HL-60 (cell line): ENCODE measurements around the gene OTOL1.

ENCODE experiments used
- GABPA ChIP-seq: IDR thresholded peaks from 2 replicates; pipeline ENCODE4 v1.6.1; 2012; ENCODE audit warnings: low read depth
- POLR2AphosphoS5 ChIP-seq: IDR thresholded peaks from 2 replicates; pipeline ENCODE4 v1.6.1; 2012; ENCODE audit warnings: low read depth
- TF ChIP-seq, protein P1 (sequence below): IDR thresholded peaks from one replicate; pipeline ENCODE4 v1.5.1; 2011; ENCODE audit warnings: low read length, control low read depth, inconsistent platforms; ENCODE audit not compliant: insufficient read depth
- TF ChIP-seq, protein P2 (sequence below): IDR thresholded peaks from 2 replicates; pipeline ENCODE4 v1.6.1; 2012; ENCODE audit warnings: low read depth; ENCODE audit not compliant: insufficient replicate concordance

DNA sequence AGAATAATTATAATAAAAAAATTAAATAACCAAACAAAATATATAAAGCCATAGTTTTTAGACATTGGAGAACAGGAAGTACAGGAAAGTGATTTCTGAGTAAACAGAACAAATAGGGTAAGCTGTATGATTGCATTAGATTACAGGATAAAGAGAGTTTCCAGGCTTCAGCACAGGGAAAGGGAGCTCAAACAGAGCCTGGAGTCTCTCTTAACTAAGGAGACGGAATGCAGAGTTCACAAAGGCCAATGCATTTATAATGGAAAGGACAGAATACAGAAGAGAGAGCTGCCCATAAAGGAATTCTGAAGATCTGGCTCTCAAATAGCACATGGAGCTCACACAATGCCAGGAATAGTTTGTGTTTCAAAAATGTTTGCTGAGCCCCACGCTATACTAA is 42.0 kb upstream of the OTOL1 start:
- TF ChIP-seq GABPA (no peak), POLR2AphosphoS5 (no peak)
- TF ChIP-seq, protein P1, sequence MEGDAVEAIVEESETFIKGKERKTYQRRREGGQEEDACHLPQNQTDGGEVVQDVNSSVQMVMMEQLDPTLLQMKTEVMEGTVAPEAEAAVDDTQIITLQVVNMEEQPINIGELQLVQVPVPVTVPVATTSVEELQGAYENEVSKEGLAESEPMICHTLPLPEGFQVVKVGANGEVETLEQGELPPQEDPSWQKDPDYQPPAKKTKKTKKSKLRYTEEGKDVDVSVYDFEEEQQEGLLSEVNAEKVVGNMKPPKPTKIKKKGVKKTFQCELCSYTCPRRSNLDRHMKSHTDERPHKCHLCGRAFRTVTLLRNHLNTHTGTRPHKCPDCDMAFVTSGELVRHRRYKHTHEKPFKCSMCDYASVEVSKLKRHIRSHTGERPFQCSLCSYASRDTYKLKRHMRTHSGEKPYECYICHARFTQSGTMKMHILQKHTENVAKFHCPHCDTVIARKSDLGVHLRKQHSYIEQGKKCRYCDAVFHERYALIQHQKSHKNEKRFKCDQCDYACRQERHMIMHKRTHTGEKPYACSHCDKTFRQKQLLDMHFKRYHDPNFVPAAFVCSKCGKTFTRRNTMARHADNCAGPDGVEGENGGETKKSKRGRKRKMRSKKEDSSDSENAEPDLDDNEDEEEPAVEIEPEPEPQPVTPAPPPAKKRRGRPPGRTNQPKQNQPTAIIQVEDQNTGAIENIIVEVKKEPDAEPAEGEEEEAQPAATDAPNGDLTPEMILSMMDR, result no peak
- TF ChIP-seq, protein P2, sequence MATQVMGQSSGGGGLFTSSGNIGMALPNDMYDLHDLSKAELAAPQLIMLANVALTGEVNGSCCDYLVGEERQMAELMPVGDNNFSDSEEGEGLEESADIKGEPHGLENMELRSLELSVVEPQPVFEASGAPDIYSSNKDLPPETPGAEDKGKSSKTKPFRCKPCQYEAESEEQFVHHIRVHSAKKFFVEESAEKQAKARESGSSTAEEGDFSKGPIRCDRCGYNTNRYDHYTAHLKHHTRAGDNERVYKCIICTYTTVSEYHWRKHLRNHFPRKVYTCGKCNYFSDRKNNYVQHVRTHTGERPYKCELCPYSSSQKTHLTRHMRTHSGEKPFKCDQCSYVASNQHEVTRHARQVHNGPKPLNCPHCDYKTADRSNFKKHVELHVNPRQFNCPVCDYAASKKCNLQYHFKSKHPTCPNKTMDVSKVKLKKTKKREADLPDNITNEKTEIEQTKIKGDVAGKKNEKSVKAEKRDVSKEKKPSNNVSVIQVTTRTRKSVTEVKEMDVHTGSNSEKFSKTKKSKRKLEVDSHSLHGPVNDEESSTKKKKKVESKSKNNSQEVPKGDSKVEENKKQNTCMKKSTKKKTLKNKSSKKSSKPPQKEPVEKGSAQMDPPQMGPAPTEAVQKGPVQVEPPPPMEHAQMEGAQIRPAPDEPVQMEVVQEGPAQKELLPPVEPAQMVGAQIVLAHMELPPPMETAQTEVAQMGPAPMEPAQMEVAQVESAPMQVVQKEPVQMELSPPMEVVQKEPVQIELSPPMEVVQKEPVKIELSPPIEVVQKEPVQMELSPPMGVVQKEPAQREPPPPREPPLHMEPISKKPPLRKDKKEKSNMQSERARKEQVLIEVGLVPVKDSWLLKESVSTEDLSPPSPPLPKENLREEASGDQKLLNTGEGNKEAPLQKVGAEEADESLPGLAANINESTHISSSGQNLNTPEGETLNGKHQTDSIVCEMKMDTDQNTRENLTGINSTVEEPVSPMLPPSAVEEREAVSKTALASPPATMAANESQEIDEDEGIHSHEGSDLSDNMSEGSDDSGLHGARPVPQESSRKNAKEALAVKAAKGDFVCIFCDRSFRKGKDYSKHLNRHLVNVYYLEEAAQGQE, result no peak
